ENCODE measurements around the gene EFCAB6.

The EFCAB6 gene

GRCh38 chr22:43852573-43853327 is 40.6 kb upstream of the EFCAB6 start:
- no peak for DNase-seq
- Histone ChIP-seq H3K27ac (ENCODE audit: low read depth, low read length) (no peak overlapping the region), H3K9ac (ENCODE audit: low read length) (no peak overlapping the region), H2BK12ac (ENCODE audit: low read length) (no peak overlapping the region), H4K12ac (ENCODE audit: low read depth, low read length) (no peak overlapping the region), H3K9me3 (ENCODE audit: insufficient read depth, low read depth, low read length) (peaks cover 3% of the 10 kb centered on the region), H4K91ac (ENCODE audit: low read depth, low read length) (no peak overlapping the region), H3K79me1 (ENCODE audit: low read length) (no peaks in the 10 kb centered on the region), H3K14ac (ENCODE audit: low read length) (no peak overlapping the region), H3K4me1 (ENCODE audit: control insufficient read depth in 1 of 2, insufficient read depth in 2 of 2, low read length in 2 of 2) (no peaks in the 10 kb centered on the region), H2BK120ac (ENCODE audit: insufficient read depth, low read length, poor library complexity) (no peak overlapping the region), H2AFZ (ENCODE audit: insufficient read depth, low read length, poor library complexity) (no peak overlapping the region), H4K8ac (ENCODE audit: low read depth, low read length) (no peak overlapping the region), H3K36me3 (ENCODE audit: control insufficient read depth in 1 of 2, insufficient read depth in 2 of 2, low read length in 2 of 2) (no peaks in the 10 kb centered on the region), H3K18ac (ENCODE audit: low read length) (no peak overlapping the region), H3K27me3 (ENCODE audit: insufficient read depth, low read length) (no peaks in the 10 kb centered on the region), H3K4me2 (ENCODE audit: low read length) (no peak overlapping the region), H3K4ac (ENCODE audit: low read depth, low read length) (no peak overlapping the region), H2BK5ac (ENCODE audit: low read depth, low read length, poor library complexity) (no peak overlapping the region), H3K23ac (ENCODE audit: low read length) (no peak overlapping the region), H3K4me3 (ENCODE audit: low read depth, low read length) (no peak overlapping the region), H3K79me2 (ENCODE audit: control insufficient read depth, insufficient read depth, low read length, poor library complexity) (no peaks in the 10 kb centered on the region), H2AK5ac (ENCODE audit: low read length) (no peak overlapping the region)
- no CpG with 5 or more reads among the region's 19 CpGs for WGBS (ENCODE audit: extremely low coverage, insufficient coverage, insufficient read length)

GRCh38 chr22:43851979-43852307 is 39.8 kb upstream of the EFCAB6 start:
- Histone ChIP-seq H3K79me1 (ENCODE audit: low read length) (no peaks in the 10 kb centered on the region), H2BK120ac (ENCODE audit: insufficient read depth, low read length, poor library complexity) (no peak overlapping the region), H3K4me2 (ENCODE audit: low read length) (no peak overlapping the region), H2BK12ac (ENCODE audit: low read length) (no peak overlapping the region), H3K79me2 (ENCODE audit: control insufficient read depth, insufficient read depth, low read length, poor library complexity) (no peaks in the 10 kb centered on the region), H3K9me3 (ENCODE audit: insufficient read depth, low read depth, low read length) (peaks cover 3% of the 10 kb centered on the region), H3K14ac (ENCODE audit: low read length) (no peak overlapping the region), H2AK5ac (ENCODE audit: low read length) (no peak overlapping the region), H3K23ac (ENCODE audit: low read length) (no peak overlapping the region), H4K8ac (ENCODE audit: low read depth, low read length) (no peak overlapping the region), H3K27me3 (ENCODE audit: insufficient read depth, low read length) (no peaks in the 10 kb centered on the region), H2AFZ (ENCODE audit: insufficient read depth, low read length, poor library complexity) (no peak overlapping the region), H3K27ac (ENCODE audit: low read depth, low read length) (no peak overlapping the region), H3K9ac (ENCODE audit: low read length) (no peak overlapping the region), H3K4ac (ENCODE audit: low read depth, low read length) (no peak overlapping the region), H3K4me3 (ENCODE audit: low read depth, low read length) (no peak overlapping the region), H4K12ac (ENCODE audit: low read depth, low read length) (no peak overlapping the region), H3K36me3 (ENCODE audit: control insufficient read depth in 1 of 2, insufficient read depth in 2 of 2, low read length in 2 of 2) (no peaks in the 10 kb centered on the region), H3K4me1 (ENCODE audit: control insufficient read depth in 1 of 2, insufficient read depth in 2 of 2, low read length in 2 of 2) (no peaks in the 10 kb centered on the region), H4K91ac (ENCODE audit: low read depth, low read length) (no peak overlapping the region), H3K18ac (ENCODE audit: low read length) (no peak overlapping the region), H2BK5ac (ENCODE audit: low read depth, low read length, poor library complexity) (no peak overlapping the region)
- WGBS (ENCODE audit: extremely low coverage, insufficient coverage, insufficient read length) = no CpG with 5 or more reads among the region's 3 CpGs
- no peak for DNase-seq

GRCh38 chr22:43851058-43851978 is 39.2 kb upstream of the EFCAB6 start:
- no peak overlapping the region for H2BK5ac ChIP-seq (ENCODE audit: low read depth, low read length, poor library complexity)
- no peak overlapping the region for H3K14ac ChIP-seq (ENCODE audit: low read length)
- no peaks in the 10 kb centered on the region for H3K4me1 ChIP-seq (ENCODE audit: control insufficient read depth in 1 of 2, insufficient read depth in 2 of 2, low read length in 2 of 2)
- no peak overlapping the region for H3K23ac ChIP-seq (ENCODE audit: low read length)
- no peak overlapping the region for H2AFZ ChIP-seq (ENCODE audit: insufficient read depth, low read length, poor library complexity)
- no peak overlapping the region for H2BK12ac ChIP-seq (ENCODE audit: low read length)
- H3K18ac ChIP-seq (ENCODE audit: low read length) = no peak overlapping the region
- H4K12ac ChIP-seq (ENCODE audit: low read depth, low read length) = no peak overlapping the region
- no peak overlapping the region for H3K4ac ChIP-seq (ENCODE audit: low read depth, low read length)
- no peak overlapping the region for H4K8ac ChIP-seq (ENCODE audit: low read depth, low read length)
- DNase-seq = no peak
- H3K27me3 ChIP-seq (ENCODE audit: insufficient read depth, low read length) = no peaks in the 10 kb centered on the region
- no peak overlapping the region for H2AK5ac ChIP-seq (ENCODE audit: low read length)
- no peak overlapping the region for H3K4me3 ChIP-seq (ENCODE audit: low read depth, low read length)
- H3K79me1 ChIP-seq (ENCODE audit: low read length) = no peaks in the 10 kb centered on the region
- H3K79me2 ChIP-seq (ENCODE audit: control insufficient read depth, insufficient read depth, low read length, poor library complexity) = no peaks in the 10 kb centered on the region
- WGBS (ENCODE audit: extremely low coverage, insufficient coverage, insufficient read length) = no CpG with 5 or more reads among the region's 13 CpGs
- peaks cover 3% of the 10 kb centered on the region for H3K9me3 ChIP-seq (ENCODE audit: insufficient read depth, low read depth, low read length)
- no peak overlapping the region for H4K91ac ChIP-seq (ENCODE audit: low read depth, low read length)
- H3K4me2 ChIP-seq (ENCODE audit: low read length) = no peak overlapping the region
- no peak overlapping the region for H2BK120ac ChIP-seq (ENCODE audit: insufficient read depth, low read length, poor library complexity)
- no peak overlapping the region for H3K9ac ChIP-seq (ENCODE audit: low read length)
- H3K36me3 ChIP-seq (ENCODE audit: control insufficient read depth in 1 of 2, insufficient read depth in 2 of 2, low read length in 2 of 2) = no peaks in the 10 kb centered on the region
- H3K27ac ChIP-seq (ENCODE audit: low read depth, low read length) = no peak overlapping the region

- no peak overlapping the region for H4K91ac ChIP-seq (ENCODE audit: low read depth, low read length)
- no peak overlapping the region for H3K4me2 ChIP-seq (ENCODE audit: low read length)
- H4K12ac ChIP-seq (ENCODE audit: low read depth, low read length) = no peak overlapping the region
- H3K79me2 ChIP-seq (ENCODE audit: control insufficient read depth, insufficient read depth, low read length, poor library complexity) = no peaks in the 10 kb centered on the region
- no peak overlapping the region for H3K23ac ChIP-seq (ENCODE audit: low read length)
- WGBS (ENCODE audit: extremely low coverage, insufficient coverage, insufficient read length) = no CpG with 5 or more reads among the region's 12 CpGs
- H3K14ac ChIP-seq (ENCODE audit: low read length) = no peak overlapping the region
- no peak overlapping the region for H2BK120ac ChIP-seq (ENCODE audit: insufficient read depth, low read length, poor library complexity)
- H3K36me3 ChIP-seq (ENCODE audit: control insufficient read depth in 1 of 2, insufficient read depth in 2 of 2, low read length in 2 of 2) = no peaks in the 10 kb centered on the region
- H2AFZ ChIP-seq (ENCODE audit: insufficient read depth, low read length, poor library complexity) = no peak overlapping the region
- no peak overlapping the region for H3K4ac ChIP-seq (ENCODE audit: low read depth, low read length)
- no peak overlapping the region for H2AK5ac ChIP-seq (ENCODE audit: low read length)
- no peak overlapping the region for H3K9ac ChIP-seq (ENCODE audit: low read length)
- no peaks in the 10 kb centered on the region for H3K4me1 ChIP-seq (ENCODE audit: control insufficient read depth in 1 of 2, insufficient read depth in 2 of 2, low read length in 2 of 2)
- H3K9me3 ChIP-seq (ENCODE audit: insufficient read depth, low read depth, low read length) = peaks cover 3% of the 10 kb centered on the region
- H2BK5ac ChIP-seq (ENCODE audit: low read depth, low read length, poor library complexity) = no peak overlapping the region
- no peaks in the 10 kb centered on the region for H3K79me1 ChIP-seq (ENCODE audit: low read length)
- H3K27ac ChIP-seq (ENCODE audit: low read depth, low read length) = no peak overlapping the region
- H3K27me3 ChIP-seq (ENCODE audit: insufficient read depth, low read length) = no peaks in the 10 kb centered on the region
- H3K18ac ChIP-seq (ENCODE audit: low read length) = no peak overlapping the region
- DNase-seq = no peak
- no peak overlapping the region for H3K4me3 ChIP-seq (ENCODE audit: low read depth, low read length)
- H4K8ac ChIP-seq (ENCODE audit: low read depth, low read length) = no peak overlapping the region
- H2BK12ac ChIP-seq (ENCODE audit: low read length) = no peak overlapping the region
Observed at GRCh38 chr22:43850529-43850928, 38.4 kb upstream of the EFCAB6 start.
